Fibroblast of skin of left quadriceps (primary cell): Measurements from ENCODE around the gene ARID3A.

Source experiments
- DNase-seq, 2 experiments: peaks; one replicate each; pipeline ENCODE4 v3.0.0-alpha.2; 2013; ENCODE audit warnings: low read depth in 2 of 2

The ARID3A gene

GRCh38 chr19:911197-912033, 14.4 kb upstream of the ARID3A start:
- DNase-seq: no peak

GRCh38 chr19:912181-913079, 13.4 kb upstream of the ARID3A start:
- DNase-seq: no peak

- DNase-seq: peak in 1 of 2 experiments; percentile 28
Measured at GRCh38 chr19:913080-913748, 12.6 kb upstream of the ARID3A start, which contains the start of gene R3HDM4. Gene R3HDM4, minus strand, starts transcription at chr19:913219. Its CDS starts 62 bp downstream, at chr19:913157.

- no peak for DNase-seq
Measured at GRCh38 chr19:916645-917322, 9.1 kb upstream of the ARID3A start.

GRCh38 chr19:917323-918151, 8.3 kb upstream of the ARID3A start, which contains the start of gene KISS1R:
Gene KISS1R, plus strand, starts transcription at chr19:917333. Its CDS starts 170 bp downstream, at chr19:917503.
- DNase-seq: no peak

GRCh38 chr19:918152-918437, 7.7 kb upstream of the ARID3A start:
- DNase-seq: no peak

GRCh38 chr19:918481-919198, 7.2 kb upstream of the ARID3A start:
- no peak for DNase-seq

GRCh38 chr19:919199-920050, 6.4 kb upstream of the ARID3A start:
- no peak for DNase-seq

- no peak for DNase-seq
Measured at GRCh38 chr19:920051-920864, 5.6 kb upstream of the ARID3A start.

GRCh38 chr19:924553-925086, 1.2 kb upstream of the ARID3A start:
- DNase-seq: no peak

GRCh38 chr19:925087-925525, 729 bp upstream of the ARID3A start:
- no peak for DNase-seq

GRCh38 chr19:926323-926588, 421 bp downstream of the ARID3A start:
- DNase-seq: no peak

GRCh38 chr19:926589-927350, 935 bp downstream of the ARID3A start:
- no peak for DNase-seq

GRCh38 chr19:927351-927779, 1.5 kb downstream of the ARID3A start:
- no peak for DNase-seq

GRCh38 chr19:927780-928401, 2.1 kb downstream of the ARID3A start:
- no peak for DNase-seq

- DNase-seq: no peak
Measured at GRCh38 chr19:928471-929202, 2.8 kb downstream of the ARID3A start.
